HG02623 (cell line): ENCODE results near the gene ZMPSTE24.

Experiments used
- ATAC-seq: cut with Tn5 transposase; IDR thresholded peaks from one replicate; pipeline ENCODE4 v1.9.1; 2021; ENCODE audit warnings: moderate library complexity; ENCODE audit not compliant: unreplicated experiment

Gene ZMPSTE24

GRCh38 chr1:40303051-40303771 is 45.2 kb downstream of the ZMPSTE24 start:
- no peak for ATAC-seq

- ATAC-seq, result no peak
These were observed 45.8 kb downstream of the ZMPSTE24 start for GRCh38 chr1:40303790-40304189.

DNA sequence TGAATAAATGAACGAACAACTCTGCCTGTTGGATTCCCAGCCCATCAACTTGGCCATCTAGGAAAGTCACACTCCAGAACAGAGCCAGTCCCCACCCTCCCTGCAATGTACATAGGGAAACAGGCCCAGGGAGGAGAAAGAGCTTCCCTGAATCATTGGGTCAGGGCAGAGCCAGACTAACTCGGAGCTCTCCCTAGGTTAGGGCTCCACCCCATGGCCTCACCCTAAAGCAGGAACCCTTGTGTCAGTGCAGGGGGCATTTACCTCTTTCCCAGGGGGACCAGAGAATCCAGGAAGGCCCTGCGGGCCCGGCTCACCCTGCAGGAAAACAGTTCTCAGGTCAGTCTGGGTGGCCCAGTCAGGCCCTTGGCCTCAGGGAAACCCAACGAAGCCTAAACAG is 47.4 kb downstream of the ZMPSTE24 start:
- no peak for ATAC-seq

DNA sequence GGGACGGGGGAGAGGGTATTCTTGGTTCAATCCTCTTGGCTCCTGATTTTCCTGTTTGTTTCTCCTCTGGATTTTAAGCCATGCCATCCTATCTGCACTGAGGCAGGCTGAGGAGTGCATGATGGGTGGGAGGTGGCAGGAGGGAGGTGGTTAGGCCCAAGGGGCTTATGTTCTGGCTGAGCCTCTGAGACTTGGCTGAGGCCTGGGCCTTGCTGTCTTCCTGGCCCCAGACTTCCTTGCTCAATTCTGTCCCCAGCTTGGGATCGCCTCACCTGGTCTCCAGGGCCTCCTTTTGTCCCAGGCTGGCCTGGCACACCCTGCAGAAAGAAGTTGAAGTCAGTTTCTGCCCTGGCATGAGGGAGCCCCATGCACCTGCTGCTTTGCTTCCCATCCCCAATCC is 47.8 kb downstream of the ZMPSTE24 start:
- ATAC-seq, result no peak

GRCh38 chr1:40306296-40306695 is 48.3 kb downstream of the ZMPSTE24 start:
- ATAC-seq, result no peak

DNA sequence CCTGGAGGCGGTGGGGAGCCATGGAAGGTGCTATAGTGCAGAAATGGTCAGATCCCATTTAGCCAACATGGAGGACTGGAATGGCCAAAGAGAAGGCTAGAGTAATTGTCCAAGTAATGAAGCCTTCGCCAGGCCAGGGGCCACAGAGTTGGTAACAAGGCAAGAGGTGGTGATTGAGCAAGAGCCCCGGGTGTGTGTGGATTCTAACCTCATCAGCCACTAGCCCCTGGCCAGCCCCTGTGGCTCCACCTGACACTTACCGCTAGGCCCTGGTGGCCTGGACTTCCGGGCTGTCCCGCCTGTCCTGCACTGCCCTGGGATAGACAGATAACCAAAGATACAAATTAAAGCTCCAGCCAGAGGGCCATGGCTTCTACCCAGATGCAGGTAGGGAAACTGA is 49.1 kb downstream of the ZMPSTE24 start:
- ATAC-seq, result no peak

DNA sequence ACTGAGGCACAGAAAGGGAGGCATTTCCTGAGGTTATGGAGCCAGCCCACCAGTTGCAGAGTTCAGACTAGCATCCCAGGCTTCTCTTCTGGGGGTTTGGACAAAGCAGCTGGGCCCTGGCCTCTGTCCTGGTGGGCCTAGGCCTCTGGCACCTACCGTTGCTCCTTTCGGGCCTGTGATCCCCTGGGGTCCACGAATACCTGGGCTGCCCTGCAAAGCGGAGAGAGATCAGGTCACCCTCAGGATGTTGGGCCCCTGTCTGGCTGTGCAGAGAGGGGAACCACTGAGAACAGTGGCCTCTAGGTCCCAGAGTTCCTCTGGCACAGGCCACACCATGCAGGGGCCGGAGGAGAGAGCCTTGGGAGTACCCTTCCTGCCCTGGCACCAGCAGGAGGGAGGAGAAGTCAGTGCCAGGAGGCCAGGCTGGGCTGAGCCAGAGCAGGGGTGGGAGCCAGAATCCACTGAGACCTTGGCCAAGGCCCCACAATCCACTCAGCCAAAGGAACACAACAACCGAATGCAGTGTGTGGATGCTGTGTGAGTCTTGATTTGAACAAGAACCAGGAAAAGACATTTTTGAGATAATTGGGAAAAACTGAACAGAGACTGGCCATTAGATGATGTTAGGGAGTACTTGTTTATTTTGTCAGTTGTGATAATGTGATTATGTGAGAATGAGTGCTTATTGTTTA is 50.1 kb downstream of the ZMPSTE24 start:
- ATAC-seq, result no peak

GRCh38 chr1:40309374-40310128 is 51.5 kb downstream of the ZMPSTE24 start:
- no peak for ATAC-seq

- no peak for ATAC-seq
These were observed 52.1 kb downstream of the ZMPSTE24 start for GRCh38 chr1:40310129-40310461.

- ATAC-seq, result no peak
These were observed 53.1 kb downstream of the ZMPSTE24 start for GRCh38 chr1:40310983-40311642.

GRCh38 chr1:40311692-40312091 is 53.7 kb downstream of the ZMPSTE24 start:
- no peak for ATAC-seq

- no peak for ATAC-seq
These were observed 54.5 kb downstream of the ZMPSTE24 start for GRCh38 chr1:40312238-40313205.

DNA sequence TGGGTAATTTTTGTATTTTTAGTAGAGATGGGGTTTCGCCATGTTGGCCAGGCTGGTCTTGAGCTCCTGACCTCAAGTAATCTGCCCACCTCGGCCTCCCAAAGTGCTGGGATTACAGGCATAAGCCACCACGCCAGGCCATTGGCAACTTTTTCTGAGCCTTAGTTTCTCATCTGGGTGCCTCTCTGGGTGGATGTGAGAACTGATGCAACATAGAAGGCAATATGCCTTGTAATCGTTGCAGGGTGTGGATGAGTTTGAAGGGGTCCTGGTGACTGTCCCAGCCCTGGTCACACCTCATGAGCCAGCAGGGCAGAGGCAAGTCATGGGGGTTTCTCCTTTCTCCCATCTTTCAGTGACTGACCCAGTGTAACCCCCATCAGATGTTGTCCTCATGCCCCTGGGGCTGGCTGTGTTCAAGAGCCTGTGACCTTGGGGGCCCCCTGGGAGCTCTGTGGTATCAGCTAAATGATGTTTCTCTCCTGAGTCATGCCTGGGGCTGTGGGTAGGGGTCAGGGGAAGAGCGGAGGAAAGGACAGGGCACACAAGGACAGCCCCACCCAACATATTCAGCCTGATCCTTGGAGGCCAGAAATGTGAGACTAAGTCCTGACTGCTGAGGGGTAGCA is 55.4 kb downstream of the ZMPSTE24 start:
- no peak for ATAC-seq

GRCh38 chr1:40313958-40314720 is 56.1 kb downstream of the ZMPSTE24 start:
- no peak for ATAC-seq

- ATAC-seq, result no peak
These were observed 56.7 kb downstream of the ZMPSTE24 start for GRCh38 chr1:40314721-40315238.

DNA sequence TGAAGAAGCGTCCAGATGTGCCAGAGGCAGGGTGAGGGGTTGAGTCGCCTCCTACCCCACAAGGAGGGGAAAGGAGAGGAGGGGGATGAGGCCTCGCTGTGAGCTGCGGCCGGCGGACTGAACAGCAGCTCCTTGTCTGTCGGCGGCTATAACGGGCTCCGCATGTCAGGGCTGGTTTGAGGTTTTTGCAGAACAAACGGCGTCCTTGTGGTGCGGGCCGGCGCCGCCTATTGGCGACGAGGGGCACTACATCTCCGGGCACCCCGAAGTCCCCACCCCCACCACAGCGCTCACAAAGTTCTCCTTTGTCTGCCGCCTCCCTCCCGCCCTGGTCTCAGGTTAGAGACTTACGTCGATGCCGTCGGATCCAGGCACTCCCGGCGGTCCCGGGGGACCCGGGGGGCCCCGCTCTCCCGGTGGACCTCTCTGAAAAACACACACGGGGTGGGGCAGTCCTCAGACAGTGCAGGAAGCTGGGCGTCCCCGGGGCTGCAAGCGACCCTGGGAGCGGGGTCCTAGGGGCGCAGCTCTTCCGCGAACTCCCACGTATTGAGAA is 57.3 kb downstream of the ZMPSTE24 start:
- no peak for ATAC-seq

DNA sequence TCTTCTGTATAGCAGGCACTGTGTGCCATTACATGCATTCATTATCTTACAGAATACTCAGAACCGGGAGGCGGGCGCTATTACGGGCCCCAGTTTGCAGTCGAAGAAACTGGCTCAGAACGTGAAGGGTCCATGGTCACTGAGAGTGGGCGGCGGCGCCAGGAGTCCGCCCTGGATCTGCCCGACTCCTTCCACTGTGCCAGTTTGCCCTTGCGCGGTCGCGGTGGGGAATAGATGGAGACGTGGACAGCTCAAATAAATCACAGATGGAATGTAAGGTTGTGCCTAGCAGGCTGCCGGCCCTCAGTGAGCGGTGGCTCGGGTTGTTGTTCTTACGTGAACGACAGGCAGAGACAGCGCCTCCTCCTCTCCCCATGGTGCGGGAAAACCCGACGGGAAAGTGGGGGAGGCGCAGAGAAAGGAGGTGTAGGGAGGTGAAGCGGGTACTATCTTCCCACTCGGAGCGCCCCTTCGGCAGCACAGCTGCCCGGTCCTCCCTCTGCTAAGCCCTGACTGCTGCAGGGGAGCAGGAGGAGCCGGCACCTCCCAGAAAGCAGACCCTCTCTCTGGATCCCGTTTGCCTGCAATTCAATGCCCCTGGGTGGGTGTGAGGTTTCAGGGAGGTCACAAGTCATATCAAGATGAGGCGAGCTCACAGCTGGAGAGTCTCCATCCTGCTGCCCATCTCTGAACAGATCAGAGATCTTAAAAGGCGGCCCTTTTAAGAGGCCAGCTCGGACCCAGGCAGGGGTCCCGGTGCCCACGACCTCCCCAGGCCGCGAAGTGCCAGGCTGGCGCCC is 58.0 kb downstream of the ZMPSTE24 start:
- ATAC-seq, result no peak
